Measurements from ENCODE around the gene DSEL. TPM values are rescaled to one million over a fixed set of nuclear protein-coding genes. Genes with fewer than 3 reads are reported as not detected.

Gene DSEL
- total RNA-seq, 1 experiment from 2014 or later: 6.8 TPM

- H3K27me3 ChIP-seq (ENCODE audit: control insufficient read depth, insufficient read depth, low read length): no peaks in the 10 kb centered on the region
- no peak overlapping the region for H3K27ac ChIP-seq (ENCODE audit: low read length)
- no TSS peak for BruUV-seq (replicated peaks)
- ChIA-PET POLR2A (interaction anchor here (0.7 kb wide), 1 partner anchor 1687 kb away, joined by 3 read pairs; no protein-coding TSS in a partner anchor), CTCF (no interaction called here)
- no peaks in the 10 kb centered on the region for H3K9me3 ChIP-seq (ENCODE audit: control insufficient read depth, insufficient read depth, low read depth, low read length)
- H3K4me3 ChIP-seq (ENCODE audit: low read depth in 2 of 2, low read length in 2 of 2): no peak overlapping the region
- ATAC-seq (no peak), DNase-seq (ENCODE audit: low read depth, low spot score) (no peak)
- in situ Hi-C loops (cut with HindIII; ENCODE audit: low pct_unique_long_range_greater_than_20kb, low sequenced_read_pairs) (no loop called here), intact Hi-C loops (cut with micrococcal nuclease; ENCODE audit: unreplicated experiment) (no loop called here)
- TF ChIP-seq REST (IDR thresholded peaks at IDR 0.05; ENCODE audit: insufficient read depth in 1 of 2, low read depth in 2 of 2, low read length in 1 of 2) (no peak), CTCF (IDR thresholded peaks at IDR 0.05) (no peak), SIN3A (IDR thresholded peaks at IDR 0.05; ENCODE audit: borderline replicate concordance, insufficient read depth, low read depth, low read length) (no peak), POLR2AphosphoS5 (IDR thresholded peaks at IDR 0.05; ENCODE audit: low read depth, low read length) (no peak), TCF7L2 (IDR thresholded peaks at IDR 0.05; ENCODE audit: low read depth, low read length) (no peak)
- no peaks in the 10 kb centered on the region for H3K36me3 ChIP-seq (ENCODE audit: control insufficient read depth, insufficient read depth, low read length)
- H3K4me1 ChIP-seq (ENCODE audit: control insufficient read depth, insufficient read depth, low read length): peaks cover 1% of the 10 kb centered on the region; the same call in 1 of the 2 replicates
Measured at GRCh38 chr18:67520351-67520921, 3.9 kb upstream of the DSEL start.

- in situ Hi-C loops (cut with HindIII; ENCODE audit: low pct_unique_long_range_greater_than_20kb, low sequenced_read_pairs): no loop called here
- intact Hi-C loops (cut with micrococcal nuclease; ENCODE audit: unreplicated experiment): loop anchor here (10.0 kb wide), 1 partner anchor 1145 kb away; no protein-coding TSS in a partner anchor
- POLR2A ChIA-PET: no interaction called here
- TF ChIP-seq CTCF (IDR thresholded peaks at IDR 0.05): no peak
- Histone ChIP-seq H3K27me3 (ENCODE audit: control insufficient read depth, insufficient read depth, low read length) (no peaks in the 10 kb centered on the region), H3K36me3 (ENCODE audit: control insufficient read depth, insufficient read depth, low read length) (no peaks in the 10 kb centered on the region), H3K9me3 (ENCODE audit: control insufficient read depth, insufficient read depth, low read depth, low read length) (no peaks in the 10 kb centered on the region), H3K4me3 (ENCODE audit: low read depth in 2 of 2, low read length in 2 of 2) (no peak overlapping the region), H3K27ac (ENCODE audit: low read length) (no peak overlapping the region), H3K4me1 (ENCODE audit: control insufficient read depth, insufficient read depth, low read length) (peaks cover 5% of the 10 kb centered on the region; the same call in 1 of the 2 replicates)
- CTCF ChIA-PET: no interaction called here
- DNase-seq (ENCODE audit: low read depth, low spot score): no peak
- no peak for ATAC-seq
- BruUV-seq (replicated peaks): no TSS peak
Measured at GRCh38 chr18:67519592-67519991, 3.1 kb upstream of the DSEL start.

Data from Panc1 (cell line).